ENCODE data around the gene ATRX.

The ATRX gene

GRCh38 chrX:77527233-77528001 lies 258.6 kb downstream of the ATRX start:
- Histone ChIP-seq H3K36me3 (ENCODE audit: control insufficient read depth, low read length) (peaks cover 8% of the 10 kb centered on the region), H3K4me2 (ENCODE audit: low read length) (no peak overlapping the region), H3K79me2 (ENCODE audit: control insufficient read depth, low read length) (no peaks in the 10 kb centered on the region), H3K27ac (ENCODE audit: low read depth, low read length) (no peak overlapping the region), H3K9me2 (replicated peaks; ENCODE audit: control insufficient read depth, low read length) (no peaks in the 10 kb centered on the region), H3K4me1 (ENCODE audit: control insufficient read depth, low read length) (no peaks in the 10 kb centered on the region), H3K9me3 (ENCODE audit: control insufficient read depth, insufficient read depth, low read length) (no peaks in the 10 kb centered on the region), H4K20me1 (ENCODE audit: control insufficient read depth, insufficient read depth, low read depth, low read length) (no peaks in the 10 kb centered on the region), H3K27me3 (ENCODE audit: control insufficient read depth, low read length) (no peaks in the 10 kb centered on the region), H3K4me3 (ENCODE audit: low read length) (no peak overlapping the region), H3F3A (ENCODE audit: control insufficient read depth, insufficient read depth) (no peaks in the 10 kb centered on the region)
- TF ChIP-seq EZH2phosphoT487 (IDR thresholded peaks at IDR 0.05; ENCODE audit: borderline replicate concordance, low read length) = no peak

- Histone ChIP-seq H3K79me2 (ENCODE audit: control insufficient read depth, low read length) (no peaks in the 10 kb centered on the region), H3K27ac (ENCODE audit: low read depth, low read length) (no peak overlapping the region), H4K20me1 (ENCODE audit: control insufficient read depth, insufficient read depth, low read depth, low read length) (no peaks in the 10 kb centered on the region), H3K4me2 (ENCODE audit: low read length) (no peak overlapping the region), H3K9me2 (replicated peaks; ENCODE audit: control insufficient read depth, low read length) (no peaks in the 10 kb centered on the region), H3K4me3 (ENCODE audit: low read length) (no peak overlapping the region), H3K9me3 (ENCODE audit: control insufficient read depth, insufficient read depth, low read length) (no peaks in the 10 kb centered on the region), H3K36me3 (ENCODE audit: control insufficient read depth, low read length) (peaks cover 53% of the 10 kb centered on the region), H3F3A (ENCODE audit: control insufficient read depth, insufficient read depth) (no peaks in the 10 kb centered on the region), H3K4me1 (ENCODE audit: control insufficient read depth, low read length) (no peaks in the 10 kb centered on the region), H3K27me3 (ENCODE audit: control insufficient read depth, low read length) (no peaks in the 10 kb centered on the region)
- no peak for TF ChIP-seq CTCF (IDR thresholded peaks at IDR 0.05; ENCODE audit: low read depth, low read length, poor library complexity, severe bottlenecking)
- no peak for TF ChIP-seq EZH2phosphoT487 (IDR thresholded peaks at IDR 0.05; ENCODE audit: borderline replicate concordance, low read length)
These were observed 266.3 kb downstream of the ATRX start for GRCh38 chrX:77519765-77520164.

GRCh38 chrX:77514177-77514576 lies 271.8 kb downstream of the ATRX start:
- Histone ChIP-seq H3K4me2 (ENCODE audit: low read length) (no peak overlapping the region), H3K36me3 (ENCODE audit: control insufficient read depth, low read length) (peaks cover 38% of the 10 kb centered on the region), H3K9me2 (replicated peaks; ENCODE audit: control insufficient read depth, low read length) (no peaks in the 10 kb centered on the region), H3F3A (ENCODE audit: control insufficient read depth, insufficient read depth) (no peaks in the 10 kb centered on the region), H3K27ac (ENCODE audit: low read depth, low read length) (no peak overlapping the region), H3K9me3 (ENCODE audit: control insufficient read depth, insufficient read depth, low read length) (no peaks in the 10 kb centered on the region), H3K79me2 (ENCODE audit: control insufficient read depth, low read length) (no peaks in the 10 kb centered on the region), H3K4me3 (ENCODE audit: low read length) (no peak overlapping the region), H3K27me3 (ENCODE audit: control insufficient read depth, low read length) (no peaks in the 10 kb centered on the region), H3K4me1 (ENCODE audit: control insufficient read depth, low read length) (no peaks in the 10 kb centered on the region), H4K20me1 (ENCODE audit: control insufficient read depth, insufficient read depth, low read depth, low read length) (no peaks in the 10 kb centered on the region)
- TF ChIP-seq EZH2phosphoT487 (IDR thresholded peaks at IDR 0.05; ENCODE audit: borderline replicate concordance, low read length) (no peak), CTCF (IDR thresholded peaks at IDR 0.05; ENCODE audit: low read depth, low read length, poor library complexity, severe bottlenecking) (no peak)

GRCh38 chrX:77510007-77510406 lies 276.0 kb downstream of the ATRX start:
- Histone ChIP-seq H3K4me1 (ENCODE audit: control insufficient read depth, low read length) (peaks cover 10% of the 10 kb centered on the region), H3K4me2 (ENCODE audit: low read length) (no peak overlapping the region), H3K27ac (ENCODE audit: low read depth, low read length) (no peak overlapping the region), H3K27me3 (ENCODE audit: control insufficient read depth, low read length) (no peaks in the 10 kb centered on the region), H3K4me3 (ENCODE audit: low read length) (no peak overlapping the region), H3F3A (ENCODE audit: control insufficient read depth, insufficient read depth) (no peaks in the 10 kb centered on the region), H3K9me2 (replicated peaks; ENCODE audit: control insufficient read depth, low read length) (no peaks in the 10 kb centered on the region), H4K20me1 (ENCODE audit: control insufficient read depth, insufficient read depth, low read depth, low read length) (no peaks in the 10 kb centered on the region), H3K79me2 (ENCODE audit: control insufficient read depth, low read length) (no peaks in the 10 kb centered on the region), H3K36me3 (ENCODE audit: control insufficient read depth, low read length) (peaks cover 36% of the 10 kb centered on the region), H3K9me3 (ENCODE audit: control insufficient read depth, insufficient read depth, low read length) (no peaks in the 10 kb centered on the region)
- TF ChIP-seq EZH2phosphoT487 (IDR thresholded peaks at IDR 0.05; ENCODE audit: borderline replicate concordance, low read length) (no peak), CTCF (IDR thresholded peaks at IDR 0.05; ENCODE audit: low read depth, low read length, poor library complexity, severe bottlenecking) (no peak)

Measured in DOHH2 (cell line).